ENCODE results near the gene RBPJ.

GRCh38 chr4:26296021-26296420, 24.8 kb upstream of the RBPJ start:
- TF ChIP-seq, protein P1, sequence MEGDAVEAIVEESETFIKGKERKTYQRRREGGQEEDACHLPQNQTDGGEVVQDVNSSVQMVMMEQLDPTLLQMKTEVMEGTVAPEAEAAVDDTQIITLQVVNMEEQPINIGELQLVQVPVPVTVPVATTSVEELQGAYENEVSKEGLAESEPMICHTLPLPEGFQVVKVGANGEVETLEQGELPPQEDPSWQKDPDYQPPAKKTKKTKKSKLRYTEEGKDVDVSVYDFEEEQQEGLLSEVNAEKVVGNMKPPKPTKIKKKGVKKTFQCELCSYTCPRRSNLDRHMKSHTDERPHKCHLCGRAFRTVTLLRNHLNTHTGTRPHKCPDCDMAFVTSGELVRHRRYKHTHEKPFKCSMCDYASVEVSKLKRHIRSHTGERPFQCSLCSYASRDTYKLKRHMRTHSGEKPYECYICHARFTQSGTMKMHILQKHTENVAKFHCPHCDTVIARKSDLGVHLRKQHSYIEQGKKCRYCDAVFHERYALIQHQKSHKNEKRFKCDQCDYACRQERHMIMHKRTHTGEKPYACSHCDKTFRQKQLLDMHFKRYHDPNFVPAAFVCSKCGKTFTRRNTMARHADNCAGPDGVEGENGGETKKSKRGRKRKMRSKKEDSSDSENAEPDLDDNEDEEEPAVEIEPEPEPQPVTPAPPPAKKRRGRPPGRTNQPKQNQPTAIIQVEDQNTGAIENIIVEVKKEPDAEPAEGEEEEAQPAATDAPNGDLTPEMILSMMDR (IDR thresholded peaks at IDR 0.05): no peak
- no peak for TF ChIP-seq RFX5 (IDR thresholded peaks at IDR 0.05; ENCODE audit: low read length)
- TF ChIP-seq USF2 (IDR thresholded peaks at IDR 0.05; ENCODE audit: borderline replicate concordance, low read depth, low read length): no peak
- TF ChIP-seq, protein P2, sequence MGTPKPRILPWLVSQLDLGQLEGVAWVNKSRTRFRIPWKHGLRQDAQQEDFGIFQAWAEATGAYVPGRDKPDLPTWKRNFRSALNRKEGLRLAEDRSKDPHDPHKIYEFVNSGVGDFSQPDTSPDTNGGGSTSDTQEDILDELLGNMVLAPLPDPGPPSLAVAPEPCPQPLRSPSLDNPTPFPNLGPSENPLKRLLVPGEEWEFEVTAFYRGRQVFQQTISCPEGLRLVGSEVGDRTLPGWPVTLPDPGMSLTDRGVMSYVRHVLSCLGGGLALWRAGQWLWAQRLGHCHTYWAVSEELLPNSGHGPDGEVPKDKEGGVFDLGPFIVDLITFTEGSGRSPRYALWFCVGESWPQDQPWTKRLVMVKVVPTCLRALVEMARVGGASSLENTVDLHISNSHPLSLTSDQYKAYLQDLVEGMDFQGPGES (IDR thresholded peaks at IDR 0.05; ENCODE audit: low read depth, low read length): no peak
